ENCODE data around the gene CPNE5.
"Not testable (repeated sequence)": the region's sequence is repeated elsewhere in the genome, so short reads cannot be mapped to it uniquely, and the experiment has no call there.

Gene CPNE5

GRCh38 chr6:36739947-36740817, 99.1 kb downstream of the CPNE5 start:
- no peak for DNase-seq

DNA sequence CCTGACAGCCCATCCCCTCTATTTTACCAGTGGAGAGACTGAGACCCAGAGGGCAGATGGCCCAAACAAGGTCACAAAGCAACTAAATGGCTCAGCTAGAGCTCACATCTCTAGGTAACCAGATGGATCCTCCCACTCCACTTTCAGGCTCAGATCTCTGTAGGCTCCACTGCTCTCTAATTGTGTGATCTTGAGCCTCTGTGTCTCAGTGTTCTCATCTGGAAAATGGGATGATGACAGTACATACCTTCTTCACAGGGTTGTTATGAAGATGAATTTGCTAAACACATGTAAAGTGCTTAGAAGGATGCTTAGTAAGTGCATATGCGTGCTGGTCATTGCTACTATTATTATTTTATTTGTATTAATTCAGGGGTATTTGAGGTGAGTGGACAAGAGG, 101.1 kb downstream of the CPNE5 start:
- no peak for DNase-seq

DNA sequence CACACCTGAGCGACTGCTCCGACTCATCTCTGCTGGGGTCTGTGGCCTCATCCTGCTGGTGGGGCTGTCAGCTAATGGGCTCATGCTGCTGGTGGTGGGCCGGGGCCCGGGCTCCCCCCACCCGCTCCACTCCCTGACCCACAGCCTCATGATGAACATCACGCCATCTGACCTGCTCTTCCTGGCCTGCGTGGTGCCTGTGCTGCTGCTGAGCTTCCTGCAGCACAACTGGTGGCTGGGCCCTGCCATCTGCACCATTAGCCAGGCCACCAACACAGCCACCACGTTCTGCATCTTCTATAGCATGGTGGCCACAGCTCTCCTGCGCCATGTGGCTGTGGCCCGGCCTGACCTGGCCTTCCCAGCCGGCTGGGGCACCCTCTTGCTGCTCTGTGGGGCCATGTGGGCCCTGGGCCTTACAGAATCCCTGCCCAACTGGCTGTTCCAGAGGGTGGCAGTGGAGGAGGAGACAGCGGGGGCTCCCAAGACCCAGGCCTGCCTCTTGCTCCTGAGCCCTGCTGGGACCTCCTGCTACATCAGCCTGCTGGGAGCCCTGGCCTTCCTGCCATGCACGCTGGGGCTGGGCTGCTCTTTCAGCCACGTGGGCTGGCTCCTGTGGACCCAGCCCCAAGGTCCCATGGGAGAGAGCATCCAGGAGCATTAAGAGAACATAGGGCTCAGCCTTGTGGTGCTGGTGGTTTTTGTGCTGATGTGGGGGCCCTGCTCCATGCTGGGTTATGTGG, 102.0 kb downstream of the CPNE5 start:
- no peak for DNase-seq

DNA sequence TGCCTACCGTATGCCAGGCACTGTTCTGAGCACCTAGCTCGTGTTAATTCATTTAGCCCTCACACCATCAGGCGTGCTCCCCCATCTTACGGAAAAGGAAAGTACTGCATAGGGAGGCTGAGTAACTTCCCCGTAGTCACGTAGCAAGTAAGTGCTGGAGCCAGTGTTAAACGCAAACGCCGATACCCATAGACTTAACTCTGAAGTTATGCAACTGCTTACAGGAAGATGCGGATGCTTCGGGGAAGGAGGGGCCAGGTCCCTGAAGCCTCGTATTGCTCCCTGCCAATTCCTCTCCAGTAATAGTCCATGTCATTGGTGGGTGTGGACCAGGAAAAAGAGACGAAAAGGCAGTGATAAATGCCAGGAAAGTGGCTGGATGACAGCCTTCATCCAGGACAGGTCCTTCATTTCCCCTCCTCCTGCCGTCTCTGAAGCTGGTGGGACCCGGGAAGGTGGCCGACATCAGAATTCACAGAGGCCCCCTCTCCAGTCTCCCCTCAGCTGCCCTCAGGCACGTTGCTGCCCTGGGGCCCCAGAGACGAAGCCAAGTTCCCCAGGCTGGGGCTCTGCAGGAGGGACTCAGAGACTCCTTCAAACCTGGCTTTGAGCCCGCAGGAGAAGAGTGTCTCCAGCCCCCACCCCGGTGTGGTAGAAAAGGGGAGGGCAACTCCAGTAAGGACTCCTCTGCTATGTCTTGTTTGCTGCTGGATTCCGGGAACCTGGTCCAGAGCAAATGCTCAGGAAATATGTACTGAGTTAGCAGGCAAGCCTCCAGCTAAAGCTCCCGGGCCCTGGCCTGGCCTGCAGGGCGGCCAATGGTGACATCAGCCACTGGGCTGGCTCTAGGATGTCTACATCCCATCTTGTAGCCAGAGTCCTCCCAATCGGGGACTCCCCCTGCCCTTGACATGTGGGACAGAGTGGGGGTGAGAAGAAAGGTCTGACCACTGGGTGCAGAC, 103.9 kb downstream of the CPNE5 start:
- DNase-seq, result peak in 1 of 2 experiments; percentile 24

- DNase-seq, result no peak
These were observed 104.7 kb downstream of the CPNE5 start for GRCh38 chr6:36734486-36735060.

GRCh38 chr6:36733300-36733699, 105.9 kb downstream of the CPNE5 start:
- no peak for DNase-seq

GRCh38 chr6:36731622-36732310, 107.5 kb downstream of the CPNE5 start:
- no peak for DNase-seq

DNA sequence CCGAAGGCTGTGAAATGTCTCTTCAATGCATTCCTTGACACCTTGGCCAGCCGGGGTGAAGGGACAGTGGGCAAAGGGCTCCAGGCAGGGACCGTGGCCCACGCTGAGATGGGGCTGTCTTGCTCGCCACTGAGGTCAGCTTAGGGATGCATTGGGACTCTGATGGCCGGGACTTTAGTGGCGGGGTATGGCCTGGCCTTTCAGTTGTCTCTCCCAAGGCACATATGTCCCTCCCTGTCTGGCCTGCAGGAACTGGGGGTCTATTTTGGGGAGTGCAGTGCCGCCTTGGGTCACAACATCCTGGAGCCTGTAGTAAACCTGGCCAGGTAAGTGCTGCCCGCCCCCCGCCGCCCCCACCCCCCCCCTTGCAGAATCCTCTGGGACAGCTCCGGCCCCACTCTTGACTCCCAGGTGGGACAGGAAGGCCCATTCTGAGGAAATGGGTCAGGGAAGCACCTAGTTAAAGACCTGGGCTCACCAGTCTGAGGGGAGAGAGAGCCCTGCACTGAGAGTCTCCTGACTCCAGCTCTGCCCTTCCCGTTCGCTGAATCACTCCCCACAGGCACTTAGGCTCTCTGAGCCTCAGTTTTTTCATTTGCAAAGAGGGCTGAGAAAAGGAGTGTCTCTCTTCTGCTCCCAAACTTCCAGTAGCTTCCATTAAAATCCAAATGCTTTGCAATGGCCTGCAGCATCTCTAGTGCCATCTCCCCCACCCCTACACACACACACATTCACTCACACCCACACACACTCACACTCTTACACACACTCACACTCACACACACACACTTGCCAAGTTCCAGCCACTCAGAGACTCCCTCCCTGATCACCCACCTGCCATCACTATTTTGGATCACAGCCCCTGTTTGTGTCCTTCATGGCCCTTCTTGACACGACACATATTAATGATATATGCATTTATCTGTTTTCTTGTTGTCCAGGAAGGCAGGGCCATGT, 108.5 kb downstream of the CPNE5 start:
- no peak for DNase-seq

GRCh38 chr6:36729161-36729524, 110.1 kb downstream of the CPNE5 start:
- DNase-seq, result no peak

- DNase-seq, result no peak
These were observed 110.7 kb downstream of the CPNE5 start for GRCh38 chr6:36728289-36729160.

- DNase-seq, result peak; percentile 89 to 94
These were observed 111.7 kb downstream of the CPNE5 start for GRCh38 chr6:36727505-36728021.

GRCh38 chr6:36725581-36725980, 113.7 kb downstream of the CPNE5 start:
- DNase-seq, result no peak

DNA sequence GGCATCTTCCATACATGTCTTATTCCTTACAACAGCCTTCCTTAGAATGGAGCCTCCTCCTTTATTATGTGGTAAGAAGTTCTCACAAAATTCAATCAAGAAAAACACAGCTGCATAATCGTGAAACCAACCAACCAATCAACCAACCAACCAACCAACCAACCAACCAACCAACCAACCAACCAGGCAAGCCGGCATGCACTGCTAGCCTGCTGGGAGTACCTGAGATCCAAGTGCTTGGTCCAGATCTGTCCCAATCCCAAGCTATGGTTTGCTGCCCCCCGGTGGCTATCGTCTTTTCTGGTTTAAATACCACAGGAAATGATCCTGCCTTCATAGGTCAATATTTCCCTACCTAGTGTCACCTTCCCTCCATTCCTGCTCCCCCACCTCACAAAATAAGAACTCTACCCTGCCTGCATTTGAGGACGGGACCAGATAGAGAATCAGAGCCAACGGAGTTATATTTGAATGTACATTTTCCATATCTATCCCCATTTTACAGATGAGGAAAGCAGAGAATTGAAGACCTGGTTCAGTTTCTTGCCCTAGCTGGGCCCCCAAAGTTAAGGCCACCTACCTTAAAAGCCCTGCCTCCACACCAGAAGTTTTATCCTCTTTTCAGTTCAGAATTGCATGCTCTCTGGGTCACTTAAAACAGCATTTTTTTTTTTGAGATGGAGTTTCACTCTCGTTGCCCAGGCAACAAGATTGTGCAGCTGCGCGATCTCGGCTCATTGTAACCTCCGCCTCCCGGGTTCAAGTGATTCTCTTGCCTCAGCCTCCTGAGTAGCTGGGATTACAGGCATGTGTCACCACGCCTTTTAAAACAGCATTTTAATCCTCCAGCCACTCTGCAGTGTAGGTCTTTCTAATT, 114.5 kb downstream of the CPNE5 start:
- DNase-seq, result peak; percentile 48 to 60

GRCh38 chr6:36723992-36724391, 115.3 kb downstream of the CPNE5 start:
- not testable (repeated sequence) for DNase-seq

- DNase-seq, result no peak
These were observed 116.4 kb downstream of the CPNE5 start for GRCh38 chr6:36722879-36723278.

DNA sequence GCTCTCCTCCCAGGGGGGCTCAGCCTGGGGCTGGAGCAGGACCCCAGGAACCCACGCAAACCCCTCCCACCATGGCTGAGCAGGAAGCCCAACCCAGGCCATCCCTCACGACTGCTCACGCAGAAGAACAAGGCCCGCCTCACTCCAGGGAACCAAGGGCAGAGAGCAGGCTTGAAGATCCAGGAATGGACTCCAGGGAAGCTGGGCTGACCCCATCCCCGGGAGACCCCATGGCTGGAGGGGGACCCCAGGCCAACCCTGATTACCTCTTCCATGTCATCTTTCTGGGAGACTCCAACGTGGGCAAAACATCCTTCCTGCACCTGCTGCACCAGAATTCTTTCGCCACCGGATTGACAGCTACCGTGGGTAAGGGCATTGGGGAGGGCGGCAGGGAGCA, 116.9 kb downstream of the CPNE5 start:
- no peak for DNase-seq

- no peak for DNase-seq
These were observed 117.7 kb downstream of the CPNE5 start for GRCh38 chr6:36721369-36722140.
